ENCODE measurements around the gene TRAPPC11.

TRAPPC11 gene

DNA sequence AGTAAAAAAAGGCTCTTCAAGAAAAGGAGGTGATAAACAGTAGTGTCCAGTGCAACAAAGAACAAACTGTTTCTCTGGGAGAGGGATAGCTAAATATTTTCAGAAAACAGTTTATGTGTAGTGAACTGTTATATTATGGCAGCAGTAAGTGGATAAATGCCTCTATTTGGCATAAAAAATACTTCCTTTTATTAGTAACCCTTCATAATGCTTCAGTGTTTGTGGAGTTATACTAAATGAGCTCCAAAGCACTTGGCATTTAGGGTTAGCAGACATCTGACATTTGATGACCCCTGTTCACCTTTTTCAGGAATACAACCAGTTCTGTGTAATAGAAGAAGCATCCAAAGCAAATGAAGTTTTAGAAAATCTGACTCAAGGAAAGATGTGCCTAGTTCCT lies 31.9 kb downstream of the TRAPPC11 start:
- TF ChIP-seq, protein P1, sequence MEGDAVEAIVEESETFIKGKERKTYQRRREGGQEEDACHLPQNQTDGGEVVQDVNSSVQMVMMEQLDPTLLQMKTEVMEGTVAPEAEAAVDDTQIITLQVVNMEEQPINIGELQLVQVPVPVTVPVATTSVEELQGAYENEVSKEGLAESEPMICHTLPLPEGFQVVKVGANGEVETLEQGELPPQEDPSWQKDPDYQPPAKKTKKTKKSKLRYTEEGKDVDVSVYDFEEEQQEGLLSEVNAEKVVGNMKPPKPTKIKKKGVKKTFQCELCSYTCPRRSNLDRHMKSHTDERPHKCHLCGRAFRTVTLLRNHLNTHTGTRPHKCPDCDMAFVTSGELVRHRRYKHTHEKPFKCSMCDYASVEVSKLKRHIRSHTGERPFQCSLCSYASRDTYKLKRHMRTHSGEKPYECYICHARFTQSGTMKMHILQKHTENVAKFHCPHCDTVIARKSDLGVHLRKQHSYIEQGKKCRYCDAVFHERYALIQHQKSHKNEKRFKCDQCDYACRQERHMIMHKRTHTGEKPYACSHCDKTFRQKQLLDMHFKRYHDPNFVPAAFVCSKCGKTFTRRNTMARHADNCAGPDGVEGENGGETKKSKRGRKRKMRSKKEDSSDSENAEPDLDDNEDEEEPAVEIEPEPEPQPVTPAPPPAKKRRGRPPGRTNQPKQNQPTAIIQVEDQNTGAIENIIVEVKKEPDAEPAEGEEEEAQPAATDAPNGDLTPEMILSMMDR (IDR thresholded peaks at IDR 0.05; ENCODE audit: low read depth, low read length) = no peak
- H3K4me3 ChIP-seq (ENCODE audit: low read depth, low read length) = no peak overlapping the region

DNA sequence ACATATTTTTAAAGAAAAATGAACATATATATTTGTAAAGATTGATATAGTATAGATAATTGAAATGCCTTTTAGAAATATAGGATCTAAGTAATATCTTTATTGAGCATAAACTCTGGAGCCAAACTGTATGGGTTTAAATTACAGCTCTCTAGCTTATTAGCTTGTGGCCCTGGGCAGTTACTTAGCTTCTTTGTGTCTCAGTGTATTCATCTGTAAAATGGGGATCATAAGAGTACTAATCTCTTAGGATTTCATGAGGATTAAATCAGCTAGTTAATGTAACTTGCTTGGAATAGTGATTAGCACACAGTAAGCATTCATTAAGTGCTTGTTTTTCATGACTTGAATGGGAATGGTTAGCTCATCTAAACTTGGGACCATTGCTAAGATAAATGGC lies 32.8 kb downstream of the TRAPPC11 start:
- TF ChIP-seq, protein P1 (IDR thresholded peaks at IDR 0.05; ENCODE audit: low read depth, low read length) = no peak
- no peak overlapping the region for H3K4me3 ChIP-seq (ENCODE audit: low read depth, low read length)

DNA sequence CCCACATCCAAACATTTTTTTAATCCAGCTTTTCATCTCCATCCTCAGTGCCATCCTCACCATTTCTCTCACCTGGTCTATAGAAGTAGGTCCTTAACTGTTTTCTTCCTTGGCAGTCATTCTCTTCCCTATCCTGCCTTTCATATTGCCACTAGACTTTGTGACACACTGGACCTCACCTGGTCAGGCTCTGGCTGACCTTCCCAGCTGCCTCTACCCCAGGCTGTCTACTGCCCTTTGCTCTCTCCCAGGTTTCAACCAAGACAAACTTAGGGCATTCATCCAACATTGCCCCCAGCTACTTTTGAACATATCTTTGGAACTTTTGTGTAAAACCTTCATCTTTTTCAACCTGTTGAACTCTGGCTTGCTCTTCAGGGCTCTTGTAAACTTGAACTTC lies 39.8 kb downstream of the TRAPPC11 start:
- TF ChIP-seq, protein P1 (IDR thresholded peaks at IDR 0.05; ENCODE audit: low read depth, low read length) = no peak
- H3K4me3 ChIP-seq (ENCODE audit: low read depth, low read length) = no peak overlapping the region

DNA sequence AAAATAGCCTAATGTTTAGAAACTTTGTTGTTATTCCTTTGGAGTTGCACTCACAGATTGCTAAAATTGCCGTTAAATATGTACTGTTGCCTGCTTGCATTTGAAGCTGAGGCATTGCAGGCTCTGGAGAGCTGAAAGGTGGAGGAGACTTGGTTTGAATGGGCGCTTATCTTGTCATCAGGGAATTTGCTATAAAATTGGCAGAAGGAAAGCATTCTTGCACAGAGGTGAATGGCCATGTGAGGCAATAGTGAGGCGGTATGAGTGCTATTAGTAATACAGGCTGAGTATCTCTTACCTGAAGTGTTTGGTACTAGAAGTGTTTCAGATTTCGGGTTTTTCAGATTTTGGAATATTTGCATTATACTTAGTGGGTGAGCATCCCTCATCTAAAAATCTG lies 41.3 kb downstream of the TRAPPC11 start:
- no peak overlapping the region for H3K4me3 ChIP-seq (ENCODE audit: low read depth, low read length)
- TF ChIP-seq, protein P1 (IDR thresholded peaks at IDR 0.05; ENCODE audit: low read depth, low read length) = no peak

DNA sequence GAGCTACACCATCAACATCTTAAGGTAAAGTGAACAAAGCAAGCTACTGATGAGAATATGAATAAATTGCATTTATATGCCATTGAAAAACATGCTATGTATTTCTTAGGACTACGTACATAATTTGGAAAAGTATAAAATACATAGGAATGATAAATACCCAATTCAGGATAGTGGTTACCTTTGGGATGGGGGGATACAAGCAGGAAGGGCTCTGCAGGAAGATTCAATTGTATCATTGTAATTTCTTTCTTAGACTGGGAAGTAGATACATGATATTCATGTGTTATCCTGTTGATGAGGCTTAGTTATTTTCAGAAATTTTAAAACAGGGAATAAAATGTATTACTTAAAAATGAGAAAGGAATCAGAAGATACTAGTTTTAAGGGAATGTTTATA lies 43.4 kb downstream of the TRAPPC11 start:
- TF ChIP-seq, protein P1 (IDR thresholded peaks at IDR 0.05; ENCODE audit: low read depth, low read length) = no peak
- no peak overlapping the region for H3K4me3 ChIP-seq (ENCODE audit: low read depth, low read length)

DNA sequence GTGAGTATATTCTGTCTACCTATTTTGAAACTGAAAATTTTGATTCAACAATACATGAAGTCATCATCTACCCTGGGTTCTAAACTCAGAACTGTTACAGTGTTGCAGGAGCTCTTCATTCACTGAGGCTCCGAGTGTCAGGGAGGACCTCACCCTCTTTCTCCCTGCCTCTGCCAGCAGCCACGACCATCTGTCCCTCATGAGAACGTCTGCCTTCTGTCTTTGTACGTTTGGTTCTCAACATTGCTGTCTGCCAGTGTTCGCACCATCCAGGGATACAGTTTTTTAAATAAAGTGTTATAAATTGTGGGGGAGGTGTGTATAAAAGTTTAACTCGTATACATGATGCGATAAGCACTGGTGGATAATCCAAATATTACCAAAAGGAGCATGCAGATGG lies 55.5 kb downstream of the TRAPPC11 start:
- H3K4me3 ChIP-seq (ENCODE audit: low read depth, low read length) = no peak overlapping the region
- TF ChIP-seq, protein P1 (IDR thresholded peaks at IDR 0.05; ENCODE audit: low read depth, low read length) = no peak

DNA sequence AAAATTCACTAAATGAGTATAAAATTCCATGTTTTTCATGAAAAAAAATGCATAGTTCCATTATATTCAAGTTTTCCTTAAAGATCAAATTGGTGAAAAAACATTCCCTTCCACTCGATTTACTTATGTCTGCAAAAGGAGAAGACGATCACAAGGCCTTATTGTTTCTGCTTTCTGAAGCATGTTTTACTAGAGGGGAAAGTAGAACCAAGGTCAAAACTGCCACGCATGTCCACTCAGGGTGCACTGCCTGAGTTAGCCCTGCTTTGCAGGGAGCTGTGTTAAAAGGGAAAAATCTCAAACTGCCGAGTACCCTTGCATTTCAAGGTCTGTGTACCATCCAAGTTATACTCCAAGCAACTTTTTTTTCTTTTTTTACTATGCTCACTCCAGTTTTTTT lies 57.2 kb downstream of the TRAPPC11 start:
- no peak overlapping the region for H3K4me3 ChIP-seq (ENCODE audit: low read depth, low read length)
- TF ChIP-seq, protein P1 (IDR thresholded peaks at IDR 0.05; ENCODE audit: low read depth, low read length) = no peak
